H9 (cell line): ENCODE results near the gene ACAD8. TPM values are rescaled to one million over a fixed set of nuclear protein-coding genes. Genes with fewer than 3 reads are reported as not detected.
A peak's percentile ranks its signal among the peaks of the same experiment; 100 is the strongest.

ENCODE experiments used
- DNase-seq: peaks from one replicate; pipeline ENCODE4 v3.0.0-alpha.2; 2017
- H2AFZ ChIP-seq: one replicate; pipeline ENCODE4 v1.6.1; 2013; ENCODE audit warnings: mild to moderate bottlenecking, low read length, control low read depth, moderate library complexity
- H2AK5ac ChIP-seq: 2 replicates; pipeline ENCODE4 v1.6.1; 2013; ENCODE audit warnings: low read length, control low read depth, mixed read lengths; ENCODE audit not compliant: insufficient read length
- H2BK120ac ChIP-seq: one replicate; pipeline ENCODE4 v1.6.1; 2013; ENCODE audit warnings: low read depth, mild to moderate bottlenecking, low read length, control low read depth, inconsistent platforms; ENCODE audit not compliant: poor library complexity, severe bottlenecking
- H2BK12ac ChIP-seq: 2 replicates; pipeline ENCODE4 v1.6.1; 2013; ENCODE audit warnings: low read length, control low read depth, mixed read lengths, low read depth; ENCODE audit not compliant: insufficient read length
- H2BK15ac ChIP-seq: 2 replicates; pipeline ENCODE4 v1.6.1; 2013; ENCODE audit warnings: low read depth, low read length, control low read depth
- H2BK20ac ChIP-seq: one replicate; pipeline ENCODE4 v1.6.1; 2013; ENCODE audit warnings: low read depth, mild to moderate bottlenecking, low read length, control low read depth, inconsistent platforms; ENCODE audit not compliant: poor library complexity, severe bottlenecking
- H2BK5ac ChIP-seq: 2 replicates; pipeline ENCODE4 v1.6.1; 2013; ENCODE audit warnings: low read length, control low read depth, mixed read lengths; ENCODE audit not compliant: insufficient read length
- H3K14ac ChIP-seq: 2 replicates; pipeline ENCODE4 v1.6.1; 2013; ENCODE audit warnings: low read length, control low read depth; ENCODE audit not compliant: insufficient read depth
- H3K18ac ChIP-seq: 2 replicates; pipeline ENCODE4 v1.6.1; 2013; ENCODE audit warnings: low read depth, mild to moderate bottlenecking, mixed read lengths, low read length, control low read depth; ENCODE audit not compliant: insufficient read length
- H3K23ac ChIP-seq: 2 replicates; pipeline ENCODE4 v1.6.1; 2013; ENCODE audit warnings: low read length, control low read depth, mixed read lengths, low read depth; ENCODE audit not compliant: insufficient read length
- H3K23me2 ChIP-seq: 2 replicates; pipeline ENCODE4 v1.6.1; 2013; ENCODE audit warnings: low read depth, mild to moderate bottlenecking, mixed read lengths, low read length, control low read depth; ENCODE audit not compliant: insufficient read length, poor library complexity, severe bottlenecking
- H3K27ac ChIP-seq: 2 replicates; pipeline ENCODE4 v1.5.1; 2013; ENCODE audit warnings: low read length, control low read depth, mixed read lengths, low read depth; ENCODE audit not compliant: insufficient read length
- H3K27me3 ChIP-seq: 2 replicates; pipeline ENCODE4 v1.6.1; 2013; ENCODE audit warnings: low read length, control low read depth, inconsistent platforms; ENCODE audit not compliant: insufficient read depth
- H3K4ac ChIP-seq: 2 replicates; pipeline ENCODE4 v1.6.1; 2013; ENCODE audit warnings: low read depth, mild to moderate bottlenecking, control low read depth, inconsistent platforms, low read length, moderate library complexity
- H3K4me1 ChIP-seq: 2 replicates; pipeline ENCODE4 v1.6.1; 2013; ENCODE audit warnings: low read length, control low read depth, inconsistent platforms; ENCODE audit not compliant: insufficient read depth
- H3K4me2 ChIP-seq: 2 replicates; pipeline ENCODE4 v1.6.1; 2013; ENCODE audit warnings: low read length, control low read depth, mixed read lengths; ENCODE audit not compliant: insufficient read length, insufficient read depth
- H3K56ac ChIP-seq: 2 replicates; pipeline ENCODE4 v1.6.1; 2013; ENCODE audit warnings: low read depth, mild to moderate bottlenecking, mixed read lengths, low read length, control low read depth; ENCODE audit not compliant: insufficient read length
- H3K79me1 ChIP-seq: 2 replicates; pipeline ENCODE4 v1.6.1; 2013; ENCODE audit warnings: low read depth, mild to moderate bottlenecking, moderate library complexity, low read length, control low read depth, inconsistent platforms; ENCODE audit not compliant: insufficient read depth, poor library complexity, severe bottlenecking
- H3K79me2 ChIP-seq: 2 replicates; pipeline ENCODE4 v1.6.1; 2013; ENCODE audit warnings: low read length, control low read depth, inconsistent platforms; ENCODE audit not compliant: insufficient read depth
- H3K9ac ChIP-seq: 2 replicates; pipeline ENCODE4 v1.6.1; 2013; ENCODE audit warnings: low read length, control low read depth, mixed read lengths; ENCODE audit not compliant: insufficient read length; ENCODE audit errors: extremely low read depth
- H3K9me3 ChIP-seq: one replicate; pipeline ENCODE4 v1.6.1; 2013; ENCODE audit warnings: low read depth, low read length, inconsistent platforms; ENCODE audit not compliant: control insufficient read depth
- H3T11ph ChIP-seq: one replicate; pipeline ENCODE4 v1.6.1; 2013; ENCODE audit warnings: mild to moderate bottlenecking, low read length, control low read depth, inconsistent platforms
- H4K20me1 ChIP-seq: one replicate; pipeline ENCODE4 v1.6.1; 2013; ENCODE audit not compliant: control insufficient read depth, insufficient read length, insufficient read depth
- H4K5ac ChIP-seq: 2 replicates; pipeline ENCODE4 v1.6.1; 2013; ENCODE audit warnings: low read depth, mild to moderate bottlenecking, mixed read lengths, low read length, control low read depth; ENCODE audit not compliant: insufficient read length
- H4K8ac ChIP-seq: replicated peaks from 2 replicates; pipeline ENCODE4 v1.6.1; 2013; ENCODE audit warnings: low read length, control low read depth, mixed read lengths, low read depth; ENCODE audit not compliant: insufficient read length
- H4K91ac ChIP-seq: 2 replicates; pipeline ENCODE4 v1.6.1; 2013; ENCODE audit warnings: low read depth, mild to moderate bottlenecking, moderate library complexity, mixed read lengths, low read length, control low read depth; ENCODE audit not compliant: insufficient read length
- H3K27ac Mint-ChIP-seq, 3 experiments: 2 replicates in 2 of 3; 3 replicates in 1 of 3; pipeline ENCODE4 v1.8.0; 2020 to 2021; ENCODE audit warnings: mixed read lengths in 3 of 3, mild to moderate bottlenecking in 1 of 3, moderate library complexity in 1 of 3
- H3K27me3 Mint-ChIP-seq: 2 replicates; pipeline ENCODE4 v1.8.0; 2021; ENCODE audit warnings: low read depth, mild to moderate bottlenecking, moderate library complexity, mixed read lengths
- H3K36me3 Mint-ChIP-seq, 3 experiments: 2 replicates in 2 of 3; 3 replicates in 1 of 3; pipeline ENCODE4 v1.8.0; 2020 to 2021; ENCODE audit warnings: low read depth in 3 of 3, mixed read lengths in 3 of 3; ENCODE audit not compliant: insufficient read depth in 1 of 3
- H3K4me1 Mint-ChIP-seq, 2 experiments: 2 replicates each; pipeline ENCODE4 v1.8.0; 2020; ENCODE audit warnings: mixed read lengths in 2 of 2
- H3K4me3 Mint-ChIP-seq, 2 experiments: 2 replicates in 1 of 2; 3 replicates in 1 of 2; pipeline ENCODE4 v1.8.0; 2020 to 2021; ENCODE audit warnings: mild to moderate bottlenecking in 2 of 2, mixed read lengths in 2 of 2, moderate library complexity in 1 of 2
- H3K9me3 Mint-ChIP-seq, 2 experiments: 2 replicates in 1 of 2; 3 replicates in 1 of 2; pipeline ENCODE4 v1.8.0; 2020; ENCODE audit warnings: mild to moderate bottlenecking in 2 of 2, mixed read lengths in 2 of 2, moderate library complexity in 1 of 2
- CTCF ChIP-seq: fragments of 200-600 bp; sonication (generic); conservative IDR thresholded peaks from 3 replicates; pipeline ENCODE4 v1.8.0; 2021; ENCODE audit warnings: antibody characterized with exemption, mild to moderate bottlenecking
- WGBS: extraction: QIAGEN DNeasy Blood & Tissue Kit; methylation state at CpG from one replicate; pipeline ENCODE4 v1.1.7; 2013; ENCODE audit warnings: missing lambda C conversion rate, low lambda C conversion rate, mixed read lengths; ENCODE audit not compliant: insufficient read length; ENCODE audit errors: extremely low coverage; 5-methylcytosine and 5-hydroxymethylcytosine counted together
- total RNA-seq: library from RNA; stranded (reverse); gene quantifications from 2 replicates; pipeline ENCODE4 v1.2.1, GENCODE V29; 2021

ACAD8 gene
- total RNA-seq, 1 experiment from 2014 or later: 46.8 TPM

- H2AFZ ChIP-seq: no peak overlapping the region
- H4K8ac ChIP-seq: no peak overlapping the region
- no peak overlapping the region for H2BK5ac ChIP-seq
- H3K79me2 ChIP-seq: no peaks in the 10 kb centered on the region
- peak overlapping the region in 1 of 2 experiments; percentile 10; a peak in 1 of 5 replicates for H3K4me3 Mint-ChIP-seq
- no peak overlapping the region for H3K27ac ChIP-seq
- no peaks in the 10 kb centered on the region for H3K9me3 ChIP-seq
- H3T11ph ChIP-seq: no peak overlapping the region
- no peaks in the 10 kb centered on the region for H3K27me3 ChIP-seq
- peaks cover 9 to 14% of the 10 kb centered on the region in 2 experiments for H3K4me1 Mint-ChIP-seq
- no peak overlapping the region for H2BK120ac ChIP-seq
- DNase-seq: no peak
- H4K5ac ChIP-seq: no peak overlapping the region
- no peaks in the 10 kb centered on the region for H3K79me1 ChIP-seq
- TF ChIP-seq CTCF: no peak
- H3K14ac ChIP-seq: no peak overlapping the region
- no peak overlapping the region; a peak in 1 of 7 replicates for H3K27ac Mint-ChIP-seq
- no peak overlapping the region for H3K4ac ChIP-seq
- no peak overlapping the region for H2BK20ac ChIP-seq
- H3K23me2 ChIP-seq: peaks cover 3% of the 10 kb centered on the region
- H2AK5ac ChIP-seq: no peak overlapping the region
- no peak overlapping the region for H3K56ac ChIP-seq
- no peak overlapping the region for H2BK15ac ChIP-seq
- H4K91ac ChIP-seq: no peak overlapping the region
- no peak overlapping the region for H3K4me2 ChIP-seq
- no peak overlapping the region for H3K23ac ChIP-seq
- peaks cover 32 to 62% (median 47%) of the 10 kb centered on the region in 3 experiments; a peak in 6 of 7 replicates for H3K36me3 Mint-ChIP-seq
- no peak overlapping the region for H2BK12ac ChIP-seq
- no peak overlapping the region for H3K18ac ChIP-seq
- H3K9ac ChIP-seq: no peak overlapping the region
- H3K9me3 Mint-ChIP-seq: no peaks in the 10 kb centered on the region
- H3K27me3 Mint-ChIP-seq: no peaks in the 10 kb centered on the region
- no peaks in the 10 kb centered on the region for H3K4me1 ChIP-seq
- no peaks in the 10 kb centered on the region for H4K20me1 ChIP-seq
- no CpG with 5 or more reads among the region's 4 CpGs for whole genome bisulfite sequencing
These were observed 5.2 kb downstream of the ACAD8 start for GRCh38 chr11:134258577-134258976.
